Vagina (tissue), 2 donors: ENCODE data around the gene VEZF1. TPM values are rescaled to one million over a fixed set of nuclear protein-coding genes. Genes with fewer than 3 reads are reported as not detected.

Source experiments
- DNase-seq, 2 donors: peaks; one replicate each; pipeline ENCODE4 v3.0.0-alpha.2; 2017; ENCODE audit errors: extremely low spot score in 2 of 2
- H3K27ac ChIP-seq: fragments of 200-600 bp; sonication (generic); one replicate; pipeline ENCODE4 v1.5.1; 2019
- H3K27me3 ChIP-seq: fragments of 200-600 bp; sonication (generic); one replicate; pipeline ENCODE4 v1.5.1; 2019
- H3K36me3 ChIP-seq, 2 donors: fragments of 200-600 bp; sonication (generic); one replicate each; pipeline ENCODE4 v1.5.1; 2017 to 2019
- H3K4me1 ChIP-seq: fragments of 200-600 bp; sonication (generic); one replicate; pipeline ENCODE4 v1.5.1; 2019
- H3K4me3 ChIP-seq, 2 donors: fragments of 200-600 bp; sonication (generic); 1 replicate in 1 of 2; 2 replicates in 1 of 2; pipeline ENCODE4 v1.5.1; 2016 to 2019
- H3K9me3 ChIP-seq: fragments of 200-600 bp; sonication (generic); one replicate; pipeline ENCODE4 v1.5.1; 2019
- CTCF ChIP-seq, 3 experiments: fragments of 450-650 bp in 2 of 3; fragments of 200-600 bp in 1 of 3; sonication (generic) in 1 of 3; IDR thresholded peaks; one replicate each; pipeline ENCODE4 v1.5.1; 2017 to 2019; ENCODE audit warnings: antibody characterized with exemption in 3 of 3, mild to moderate bottlenecking in 2 of 3, moderate library complexity in 2 of 3
- POLR2A ChIP-seq, 2 donors: fragments of 450-650 bp; IDR thresholded peaks; one replicate each; pipeline ENCODE4 v1.6.1; 2017; ENCODE audit warnings: antibody characterized with exemption in 2 of 2, mild to moderate bottlenecking in 2 of 2, moderate library complexity in 2 of 2
- POLR2AphosphoS5 ChIP-seq, 2 donors: sonication (generic); formaldehyde crosslinking; IDR thresholded peaks; one replicate each; pipeline ENCODE4 v1.9.0; 2017; ENCODE audit warnings: antibody characterized with exemption in 2 of 2, mild to moderate bottlenecking in 2 of 2, low read depth in 1 of 2; ENCODE audit not compliant: insufficient read depth in 1 of 2
- intact Hi-C: fragments of 100-400 bp; cut with DNase I; formaldehyde crosslinking; loops from one replicate; pipeline ENCODE4 v1.15.1; 2023
- total RNA-seq: library from RNA; depleted of rRNA; stranded (reverse); fragments of >200 nt; gene quantifications from one replicate; pipeline ENCODE4 v1.2.3, GENCODE V29; 2016

Gene VEZF1
- total RNA-seq, 1 donor from 2014 or later: 86.2 TPM

DNA sequence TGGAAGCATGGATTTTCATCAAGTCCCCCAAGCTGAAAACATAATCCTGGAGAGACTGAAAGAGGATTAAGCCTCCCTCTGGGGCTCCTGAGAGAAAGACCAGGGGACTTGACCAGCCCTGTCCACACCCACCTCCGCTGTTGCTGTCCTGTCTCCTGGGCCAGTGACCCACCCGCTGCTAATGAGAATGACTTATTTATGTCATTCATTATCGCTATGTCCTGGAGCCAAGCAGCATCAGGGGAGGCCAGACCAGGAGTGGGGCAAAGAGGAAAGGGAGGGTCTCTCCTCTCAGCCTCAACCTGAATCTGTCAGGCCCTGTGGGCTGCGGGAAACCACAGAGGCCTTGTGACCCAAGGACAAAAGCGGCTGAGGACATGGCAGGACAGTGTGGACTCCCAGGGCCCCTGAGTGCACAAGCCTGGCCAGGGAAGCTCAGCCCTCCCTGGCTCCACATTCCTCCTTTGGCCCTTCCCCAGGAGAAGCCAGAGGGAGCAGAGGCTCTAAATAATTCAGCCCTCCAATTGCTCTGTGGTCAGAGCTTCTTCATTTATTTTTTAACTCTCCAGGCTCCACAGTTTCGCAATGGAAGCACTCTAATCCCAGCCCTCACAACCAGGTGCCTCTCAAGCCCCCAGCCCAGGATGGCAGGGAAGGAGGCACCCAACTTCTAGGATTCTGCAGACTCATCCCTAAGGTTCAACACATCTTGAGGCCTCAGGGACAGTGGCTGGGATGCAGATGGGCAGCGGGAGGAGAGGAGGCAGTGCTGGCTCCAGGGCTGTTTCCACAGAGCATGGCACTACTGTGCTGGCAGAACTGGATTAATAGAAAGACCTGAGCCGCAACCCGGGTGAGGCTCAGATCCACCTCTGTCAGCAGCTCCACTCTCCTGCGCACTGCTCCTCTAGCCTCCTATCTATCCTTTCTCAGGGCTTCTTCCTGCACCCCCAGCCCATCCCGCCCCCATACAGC lies 51.9 kb downstream of the VEZF1 start:
- intact Hi-C loops: loop anchor here (5.0 kb wide), 1 partner anchor 44 kb away; no protein-coding TSS in a partner anchor
- H3K36me3 ChIP-seq: no peaks in the 10 kb centered on the region
- peak overlapping the region in 1 of 2 donors; percentile 17 for H3K4me3 ChIP-seq
- H3K27me3 ChIP-seq: no peaks in the 10 kb centered on the region
- H3K27ac ChIP-seq: peak overlapping the region; percentile 78
- TF ChIP-seq CTCF (IDR thresholded peaks at IDR 0.05) (no peak), POLR2AphosphoS5 (IDR thresholded peaks at IDR 0.05; ENCODE audit: insufficient read depth in 1 of 2, low read depth in 1 of 2) (peak in 1 of 2 donors; percentile 56)
- H3K4me1 ChIP-seq: peaks cover 93% of the 10 kb centered on the region
- H3K9me3 ChIP-seq: no peaks in the 10 kb centered on the region
- DNase-seq: no peak

GRCh38 chr17:57931488-57932137 lies 56.4 kb downstream of the VEZF1 start:
- Histone ChIP-seq H3K27ac (peak overlapping the region; percentile 50), H3K4me3 (no peak overlapping the region), H3K36me3 (no peaks in the 10 kb centered on the region), H3K4me1 (peaks cover 94% of the 10 kb centered on the region), H3K9me3 (no peaks in the 10 kb centered on the region), H3K27me3 (no peaks in the 10 kb centered on the region)
- intact Hi-C loops: no loop called here
- no peak for DNase-seq
- no peak for TF ChIP-seq POLR2A (IDR thresholded peaks at IDR 0.05)
- no peak for TF ChIP-seq POLR2AphosphoS5 (IDR thresholded peaks at IDR 0.05; ENCODE audit: insufficient read depth in 1 of 2, low read depth in 1 of 2)
- no peak for TF ChIP-seq CTCF (IDR thresholded peaks at IDR 0.05)

- TF ChIP-seq CTCF (IDR thresholded peaks at IDR 0.05): no peak
- no peak for TF ChIP-seq POLR2AphosphoS5 (IDR thresholded peaks at IDR 0.05; ENCODE audit: insufficient read depth in 1 of 2, low read depth in 1 of 2)
- no peak for TF ChIP-seq POLR2A (IDR thresholded peaks at IDR 0.05)
Observed at GRCh38 chr17:57930239-57930638, 57.8 kb downstream of the VEZF1 start.

DNA sequence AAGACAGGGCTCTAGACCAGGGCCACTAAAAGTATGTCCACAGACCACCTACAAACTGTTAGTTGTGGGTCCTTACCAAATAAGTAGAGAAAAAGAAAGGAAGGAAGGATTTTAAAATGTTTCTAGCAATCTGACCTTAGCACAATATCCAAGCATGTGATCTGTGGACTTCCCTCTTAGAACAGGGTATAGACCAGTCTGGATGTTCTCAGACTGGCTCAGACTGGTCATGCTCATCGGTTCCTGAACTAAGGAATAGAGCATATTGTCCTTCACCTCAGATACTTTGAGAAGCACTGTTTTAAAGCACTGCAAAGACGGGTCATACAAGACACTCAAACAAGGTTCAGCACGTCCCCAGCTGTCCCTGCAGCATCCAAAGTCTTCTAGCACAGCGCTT lies 58.7 kb downstream of the VEZF1 start:
- intact Hi-C loops: no loop called here
- H3K9me3 ChIP-seq: no peaks in the 10 kb centered on the region
- TF ChIP-seq CTCF (IDR thresholded peaks at IDR 0.05): no peak
- no peak for TF ChIP-seq POLR2AphosphoS5 (IDR thresholded peaks at IDR 0.05; ENCODE audit: insufficient read depth in 1 of 2, low read depth in 1 of 2)
- no peak for TF ChIP-seq POLR2A (IDR thresholded peaks at IDR 0.05)
- no peak overlapping the region for H3K4me3 ChIP-seq
- H3K27me3 ChIP-seq: no peaks in the 10 kb centered on the region
- H3K27ac ChIP-seq: peak overlapping the region; percentile 5
- H3K36me3 ChIP-seq: no peaks in the 10 kb centered on the region
- no peak for DNase-seq
- peaks cover 95% of the 10 kb centered on the region for H3K4me1 ChIP-seq

More at GRCh38 chr17:57930239-57930638, 57.8 kb downstream of the VEZF1 start:
- H3K36me3 ChIP-seq: no peaks in the 10 kb centered on the region
- no peak overlapping the region for H3K4me3 ChIP-seq
- intact Hi-C loops: no loop called here
- H3K27ac ChIP-seq: no peak overlapping the region
- peaks cover 94% of the 10 kb centered on the region for H3K4me1 ChIP-seq
- H3K9me3 ChIP-seq: no peaks in the 10 kb centered on the region
- no peaks in the 10 kb centered on the region for H3K27me3 ChIP-seq
- no peak for DNase-seq
